Stimulated activated CD8-positive, alpha-beta memory T cell treated with anti-CD3 and anti-CD28 coated beads, Interleukin-15, amount 100 ng/mL, for 4 hours (primary cell): ENCODE measurements around the gene ZNF107.
A peak's percentile ranks its signal among the peaks of the same experiment; 100 is the strongest.

ENCODE experiments used
- DNase-seq, 2 donors: peaks; one replicate each; pipeline ENCODE4 v3.0.0-alpha.2; 2020; ENCODE audit warnings: low read depth in 2 of 2

The ZNF107 gene

GRCh38 chr7:64665980-64666662, at the start of gene ZNF107:
Gene ZNF107, plus strand, starts transcription at chr7:64666133. Its CDS starts 150 bp downstream, at chr7:64666283.
- peak; percentile 63 to 70 for DNase-seq

- no peak for DNase-seq
Measured at GRCh38 chr7:64618785-64619456, 47.0 kb upstream of the ZNF107 start.

GRCh38 chr7:64619705-64620104, 46.2 kb upstream of the ZNF107 start:
- DNase-seq, result no peak

- DNase-seq, result no peak
Measured at GRCh38 chr7:64621656-64622055, 44.3 kb upstream of the ZNF107 start.

GRCh38 chr7:64625114-64626082, 40.5 kb upstream of the ZNF107 start:
- DNase-seq, result no peak

- DNase-seq, result no peak
Measured at GRCh38 chr7:64626083-64626469, 39.9 kb upstream of the ZNF107 start.

- no peak for DNase-seq
Measured at GRCh38 chr7:64626557-64626956, 39.4 kb upstream of the ZNF107 start.

GRCh38 chr7:64628192-64628591, 37.7 kb upstream of the ZNF107 start:
- no peak for DNase-seq

GRCh38 chr7:64628721-64629120, 37.2 kb upstream of the ZNF107 start:
- DNase-seq, result no peak

- no peak for DNase-seq
Measured at GRCh38 chr7:64630496-64630895, 35.4 kb upstream of the ZNF107 start.

GRCh38 chr7:64632029-64632428, 33.9 kb upstream of the ZNF107 start:
- DNase-seq, result no peak

- no peak for DNase-seq
Measured at GRCh38 chr7:64633401-64633800, 32.5 kb upstream of the ZNF107 start.

GRCh38 chr7:64634406-64635062, 31.4 kb upstream of the ZNF107 start:
- no peak for DNase-seq

GRCh38 chr7:64636386-64636785, 29.5 kb upstream of the ZNF107 start:
- no peak for DNase-seq

GRCh38 chr7:64637521-64638445, 28.1 kb upstream of the ZNF107 start:
- no peak for DNase-seq

- DNase-seq, result no peak
Measured at GRCh38 chr7:64638822-64639221, 27.1 kb upstream of the ZNF107 start.

- no peak for DNase-seq
Measured at GRCh38 chr7:64639267-64640001, 26.5 kb upstream of the ZNF107 start.

- DNase-seq, result no peak
Measured at GRCh38 chr7:64640504-64640903, 25.4 kb upstream of the ZNF107 start.

GRCh38 chr7:64642046-64642445, 23.9 kb upstream of the ZNF107 start:
- no peak for DNase-seq

GRCh38 chr7:64642875-64643274, 23.1 kb upstream of the ZNF107 start:
- no peak for DNase-seq
